CMK (cell line): ENCODE data around the gene IP6K1.
"Not testable (repeated sequence)": the region's sequence is repeated elsewhere in the genome, so short reads cannot be mapped to it uniquely, and the experiment has no call there.

ENCODE experiments used
- DNase-seq: peaks from one replicate; pipeline ENCODE4 v3.0.0-alpha.2; 2010; ENCODE audit warnings: low read depth

Gene IP6K1

DNA sequence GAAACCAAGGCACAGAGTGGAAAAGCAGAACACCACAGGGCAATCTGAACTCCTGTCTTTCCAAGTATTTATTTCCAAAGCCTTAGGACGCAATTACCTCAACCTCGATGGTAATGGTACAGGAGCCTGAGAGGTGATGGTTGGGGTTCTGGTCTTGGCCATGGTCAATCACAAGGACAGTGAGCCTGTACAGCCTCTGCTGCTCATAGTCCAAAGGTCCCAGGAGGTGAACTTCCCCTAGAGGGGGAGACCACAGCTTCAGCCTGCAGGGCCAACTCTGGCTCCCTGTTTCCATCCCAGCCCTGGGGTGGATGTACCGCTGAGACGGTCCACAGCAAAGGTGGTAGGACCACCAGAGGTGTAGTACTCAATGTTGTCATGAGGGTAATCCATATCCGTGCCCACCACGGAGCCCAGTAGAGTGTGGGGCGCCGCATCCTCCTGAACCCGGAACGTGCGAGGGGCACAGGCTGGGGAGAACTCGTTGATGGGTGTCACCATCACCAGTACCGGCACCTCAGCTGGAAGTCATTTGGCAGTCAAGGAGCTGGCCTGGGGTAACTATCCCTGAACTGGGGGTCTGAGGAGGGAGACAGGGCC lies 7.2 kb upstream of the IP6K1 start:
- no peak for DNase-seq

DNA sequence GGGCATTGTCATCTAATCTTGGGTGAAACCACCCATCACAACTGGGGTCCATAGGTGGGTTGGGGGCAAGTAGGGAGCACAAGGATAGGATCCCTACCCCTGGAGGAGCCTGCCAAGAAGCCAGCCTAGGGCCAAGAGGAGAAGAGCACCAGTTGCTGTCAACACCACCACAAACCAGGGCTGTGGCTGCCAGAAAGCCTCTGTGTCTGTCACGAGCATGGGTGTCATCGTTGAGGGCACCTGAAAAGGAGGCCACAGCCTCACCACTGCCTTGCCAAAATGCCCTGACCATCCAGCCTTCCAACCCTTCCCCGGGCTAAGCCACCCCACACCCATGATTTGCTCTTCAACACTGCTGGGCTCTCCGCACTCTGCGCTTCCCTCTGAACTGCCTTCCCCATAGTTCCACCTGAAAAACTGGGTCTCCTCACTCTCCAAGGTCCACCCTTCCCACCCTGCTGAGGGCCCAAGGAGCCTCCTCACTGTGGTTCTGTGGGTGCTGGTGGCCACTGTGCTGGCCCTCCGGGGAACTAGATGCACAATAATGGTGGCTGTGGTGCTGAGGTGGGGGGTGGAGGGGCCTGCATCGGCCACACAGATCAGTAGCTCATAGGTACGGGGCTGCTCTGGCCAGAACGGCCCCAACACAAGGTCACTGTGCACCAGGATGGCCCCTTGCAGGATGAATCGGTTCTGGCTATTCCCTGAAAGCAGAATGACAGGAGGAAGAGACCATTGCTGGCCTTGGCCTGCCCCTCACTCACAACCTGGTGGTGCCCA lies 6.2 kb upstream of the IP6K1 start:
- DNase-seq: no peak

- DNase-seq: no peak
Measured at GRCh38 chr3:49791571-49791970, 5.2 kb upstream of the IP6K1 start.

DNA sequence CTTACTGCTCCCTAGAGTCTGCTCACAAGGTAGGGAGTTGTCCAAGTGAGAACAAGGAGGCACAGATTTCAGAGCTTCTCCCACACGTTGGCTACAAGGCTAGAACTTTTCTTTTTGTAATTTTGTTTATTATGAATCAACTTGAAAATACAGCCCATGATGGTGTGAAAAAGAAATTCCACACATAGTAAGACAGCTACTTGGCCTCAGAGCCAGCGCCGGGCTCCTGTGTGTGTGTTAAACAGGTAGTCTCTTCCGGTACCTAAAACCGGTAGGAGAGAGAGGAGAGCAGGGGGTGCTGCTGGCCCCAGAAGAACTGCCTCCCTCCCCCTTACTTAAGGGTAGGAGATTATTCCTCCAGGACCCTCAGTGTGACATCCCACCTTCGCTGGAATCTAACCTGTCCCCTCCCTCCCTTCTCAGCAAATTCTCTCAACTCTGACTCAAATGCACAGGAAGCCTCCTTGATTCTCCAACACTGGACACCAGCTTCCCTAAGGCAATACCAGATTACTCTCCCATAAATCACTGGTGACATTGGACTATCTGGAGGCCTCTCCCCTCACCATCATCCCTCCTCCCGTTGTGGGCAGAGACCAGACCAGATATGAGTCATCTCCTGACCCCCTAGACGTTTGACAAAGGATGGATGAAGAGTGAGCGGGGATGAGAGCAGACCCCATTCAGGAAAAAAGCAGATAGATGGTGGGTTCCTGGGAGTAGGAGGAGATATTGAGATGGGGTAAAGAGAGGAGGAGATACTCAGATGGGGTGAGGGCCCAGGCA lies 4.5 kb upstream of the IP6K1 start:
- DNase-seq: no peak

DNA sequence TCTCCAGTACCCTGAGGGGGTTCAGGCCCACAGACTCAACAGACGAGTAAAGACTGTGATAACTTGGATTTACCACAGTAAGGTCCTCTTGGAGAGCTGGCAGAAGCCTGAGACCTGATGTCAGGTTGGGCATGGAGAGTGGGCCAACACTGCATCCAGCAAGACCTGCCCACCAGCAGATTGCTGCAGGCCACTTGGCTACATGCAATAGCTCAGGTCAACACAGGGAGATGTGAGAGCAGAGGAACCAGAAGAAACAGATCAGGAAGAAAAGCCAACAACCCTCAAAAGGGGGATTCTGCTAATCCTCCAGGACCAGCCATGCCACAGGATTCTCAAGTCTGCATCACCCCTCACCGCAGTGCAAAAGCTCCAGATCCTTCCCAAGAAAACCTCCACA lies 1.7 kb upstream of the IP6K1 start:
- no peak for DNase-seq

DNA sequence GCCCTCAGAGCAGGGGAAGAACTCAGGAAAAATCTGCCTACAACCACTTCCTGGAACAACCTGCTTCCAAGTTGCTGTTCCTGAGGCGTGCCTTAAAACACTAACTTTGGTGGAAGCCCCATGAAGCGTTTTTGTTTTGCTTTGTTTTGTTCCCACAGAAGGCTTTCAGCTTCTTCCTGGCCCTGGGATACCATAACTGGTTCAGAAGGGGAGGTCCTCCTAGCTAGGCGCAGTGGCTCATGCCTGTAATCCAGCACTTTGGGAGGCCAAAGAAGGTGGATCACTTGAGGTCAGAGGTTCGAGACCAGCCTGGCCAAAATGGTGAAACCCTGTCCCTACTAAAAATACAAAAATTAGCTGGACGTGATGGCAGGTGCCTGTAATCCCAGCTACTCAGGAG lies 1.2 kb upstream of the IP6K1 start:
- DNase-seq: no peak

- DNase-seq: no peak
Measured at GRCh38 chr3:49787182-49787464, 781 bp upstream of the IP6K1 start.

GRCh38 chr3:49785565-49786356 lies 581 bp downstream of the IP6K1 start:
- no peak for DNase-seq

DNA sequence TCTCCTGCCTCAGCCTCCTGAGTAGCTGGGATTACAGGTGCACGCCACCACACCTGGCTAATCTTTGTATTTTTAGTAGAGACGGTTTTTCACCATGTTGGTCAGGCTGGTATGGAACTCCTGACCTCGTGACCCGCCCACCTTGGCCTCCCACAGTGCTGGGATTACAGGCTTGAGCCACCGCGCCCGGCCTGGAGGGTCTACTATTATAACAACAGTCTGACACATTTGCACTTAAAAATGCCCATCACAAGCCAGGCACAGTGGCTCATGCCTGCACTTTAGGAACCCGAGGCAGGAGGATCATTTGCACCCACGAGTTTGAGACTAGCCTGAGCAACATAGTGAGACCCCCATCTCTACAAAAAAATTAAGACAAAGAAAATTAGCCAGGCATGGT lies 4.1 kb downstream of the IP6K1 start:
- DNase-seq: not testable (repeated sequence)

- DNase-seq: no peak
Measured at GRCh38 chr3:49781415-49782199, 4.7 kb downstream of the IP6K1 start.

DNA sequence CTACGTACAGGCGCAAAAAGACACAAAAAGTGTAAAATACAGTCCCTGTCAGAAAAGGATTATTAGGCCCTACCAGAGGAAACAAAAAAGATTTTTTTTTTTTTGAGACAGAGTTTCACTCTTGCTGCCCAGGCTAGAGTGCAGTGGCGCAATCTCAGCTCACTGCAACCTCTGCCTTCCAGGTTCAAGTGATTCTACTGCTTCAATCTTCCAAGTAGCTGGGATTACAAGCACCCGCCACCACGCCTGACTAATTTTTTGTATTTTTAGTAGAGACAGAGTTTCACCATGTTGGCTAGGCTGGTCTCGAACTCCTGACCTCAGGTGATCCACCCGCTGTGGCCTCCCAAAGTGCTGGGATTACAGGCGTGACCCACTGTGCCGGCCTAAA lies 5.4 kb downstream of the IP6K1 start:
- not testable (repeated sequence) for DNase-seq

- DNase-seq: no peak
Measured at GRCh38 chr3:49780080-49780974, 6.0 kb downstream of the IP6K1 start.

DNA sequence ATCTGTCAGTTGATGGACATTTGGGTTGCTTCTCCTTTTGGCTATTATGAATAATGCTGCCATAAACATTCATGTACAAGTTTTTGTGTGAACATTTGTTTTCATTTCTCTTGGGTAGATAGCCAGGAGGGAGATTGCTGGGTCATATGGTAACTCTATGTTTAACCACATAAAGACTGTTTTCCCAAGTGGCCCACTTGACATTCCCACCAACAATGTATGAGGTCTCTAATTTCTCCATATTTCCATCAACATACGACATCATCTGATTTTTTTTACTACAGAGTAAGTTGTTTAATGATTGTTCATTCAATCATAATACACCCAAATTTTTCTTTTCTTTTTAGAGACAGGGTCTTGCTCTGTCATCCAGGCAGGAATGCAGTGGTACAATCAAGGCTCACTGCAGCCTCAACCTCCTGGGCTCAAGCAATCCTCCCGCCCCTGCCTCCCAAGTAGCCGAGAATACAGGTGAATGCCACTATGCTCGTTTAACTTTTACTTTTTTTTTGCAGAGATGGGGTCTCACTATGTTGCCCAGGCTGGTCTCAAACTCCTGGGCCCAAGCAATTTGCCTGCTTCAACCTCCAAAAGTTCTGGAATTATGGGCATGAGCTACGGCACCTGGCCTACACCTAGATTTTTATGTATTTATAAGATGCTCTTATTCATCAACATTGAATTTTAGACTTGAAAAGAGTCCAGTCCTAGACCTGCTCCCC lies 6.8 kb downstream of the IP6K1 start:
- no peak for DNase-seq

GRCh38 chr3:49776101-49776500 lies 10.2 kb downstream of the IP6K1 start:
- not testable (repeated sequence) for DNase-seq

GRCh38 chr3:49775538-49775937 lies 10.8 kb downstream of the IP6K1 start:
- DNase-seq: no peak

DNA sequence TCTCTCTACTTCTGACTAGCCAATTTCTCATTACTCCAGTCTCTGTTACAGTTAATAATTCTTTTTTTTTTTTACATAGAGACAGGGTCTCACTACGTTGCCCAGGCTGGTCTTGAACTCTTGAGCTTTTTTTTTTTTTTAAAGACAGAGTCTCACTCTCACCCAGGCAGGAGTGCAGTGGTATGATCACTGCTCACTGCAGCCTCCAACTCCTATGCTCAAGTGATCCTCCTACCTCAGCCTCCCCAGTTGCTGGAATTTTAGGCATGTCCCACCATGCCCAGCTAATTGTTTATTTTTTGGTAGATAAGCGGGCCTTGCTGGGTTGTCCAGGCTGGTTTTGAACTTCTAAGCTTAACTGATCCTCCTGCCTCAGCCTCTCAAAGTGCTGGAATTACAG lies 13.6 kb downstream of the IP6K1 start:
- DNase-seq: no peak

DNA sequence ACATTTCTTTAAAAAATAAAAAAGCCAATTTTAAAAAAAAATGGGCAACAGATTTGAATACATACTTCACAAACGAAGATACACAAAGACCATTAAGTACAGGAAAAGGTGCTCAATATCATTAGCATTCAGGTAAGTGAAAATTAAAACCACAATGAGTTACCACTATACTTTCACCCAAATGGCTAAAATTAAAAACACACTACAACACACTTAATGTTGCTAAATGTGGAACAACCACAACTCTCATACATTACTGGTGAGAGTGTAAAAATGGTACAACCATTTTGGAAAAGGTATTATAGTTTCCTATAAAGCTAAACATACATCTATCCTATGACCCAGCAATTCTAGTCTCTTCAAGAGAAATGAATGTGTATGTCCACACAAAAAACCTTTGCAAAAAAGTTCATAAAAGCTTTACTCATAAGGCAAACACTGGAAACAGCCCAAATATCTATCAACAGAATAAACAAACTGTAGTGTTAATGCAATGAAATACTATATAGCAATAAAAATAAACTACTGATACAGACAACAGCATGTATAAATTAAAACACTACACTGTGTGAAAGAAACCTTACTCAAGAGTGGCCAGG lies 14.9 kb downstream of the IP6K1 start:
- no peak for DNase-seq

GRCh38 chr3:49769926-49770325 lies 16.4 kb downstream of the IP6K1 start:
- DNase-seq: no peak

- no peak for DNase-seq
Measured at GRCh38 chr3:49769286-49769915, 16.9 kb downstream of the IP6K1 start.
